ENCODE measurements around the gene AGXT. TPM values are rescaled to one million over a fixed set of nuclear protein-coding genes. Genes with fewer than 3 reads are reported as not detected.

Gene AGXT
- total RNA-seq, 2 experiments from 2014 or later: not detected

- intact Hi-C loops (cut with micrococcal nuclease; ENCODE audit: unreplicated experiment): no loop called here
- no peaks in the 10 kb centered on the region for H4K20me1 ChIP-seq (ENCODE audit: insufficient read depth, low read length)
- DNase-seq (ENCODE audit: low spot score): no peak
- ChIA-PET CTCF (ENCODE audit: unreplicated experiment) (no interaction called here), POLR2A (no interaction called here)
- no peaks in the 10 kb centered on the region for H3K9me3 ChIP-seq (ENCODE audit: low read length)
- H3K4me2 ChIP-seq (ENCODE audit: low read length): no peak overlapping the region
- BruUV-seq (replicated peaks): no TSS peak
- no peaks in the 10 kb centered on the region for H3K36me3 ChIP-seq (ENCODE audit: insufficient read depth, low read length)
- no peak overlapping the region for H3K4me3 ChIP-seq (ENCODE audit: low read depth, low read length, poor library complexity, severe bottlenecking)
- H3K4me1 ChIP-seq (ENCODE audit: insufficient read depth, low read length, poor library complexity, severe bottlenecking): no peaks in the 10 kb centered on the region
- no peak overlapping the region for H3K27ac ChIP-seq (ENCODE audit: low read depth, low read length, poor library complexity, severe bottlenecking)
- no peak overlapping the region for H2AFZ ChIP-seq (ENCODE audit: low read length)
- H3K79me2 ChIP-seq (ENCODE audit: insufficient read depth, low read depth, low read length): no peaks in the 10 kb centered on the region
- TF ChIP-seq CTCF (conservative IDR thresholded peaks at IDR 0.05; ENCODE audit: low read length): no peak
- TF ChIP-seq EZH2phosphoT487 (IDR thresholded peaks at IDR 0.05; ENCODE audit: borderline replicate concordance, low read depth, low read length): no peak
- no peaks in the 10 kb centered on the region for H3K9me2 ChIP-seq (ENCODE audit: insufficient read depth, low read length)
Measured at GRCh38 chr2:240876475-240877251, 8.0 kb downstream of the AGXT start.

- TF ChIP-seq EZH2phosphoT487 (IDR thresholded peaks at IDR 0.05; ENCODE audit: borderline replicate concordance, low read depth, low read length): no peak
- TF ChIP-seq CTCF (conservative IDR thresholded peaks at IDR 0.05; ENCODE audit: low read length): no peak
- no peaks in the 10 kb centered on the region for H3K79me2 ChIP-seq (ENCODE audit: insufficient read depth, low read depth, low read length)
- no peaks in the 10 kb centered on the region for H4K20me1 ChIP-seq (ENCODE audit: insufficient read depth, low read length)
- no peak overlapping the region for H3K27ac ChIP-seq (ENCODE audit: low read depth, low read length, poor library complexity, severe bottlenecking)
- no peaks in the 10 kb centered on the region for H3K36me3 ChIP-seq (ENCODE audit: insufficient read depth, low read length)
- no peak overlapping the region for H3K4me2 ChIP-seq (ENCODE audit: low read length)
- ChIA-PET POLR2A (no interaction called here), CTCF (ENCODE audit: unreplicated experiment) (no interaction called here)
- no TSS peak for BruUV-seq (replicated peaks)
- no peak overlapping the region for H2AFZ ChIP-seq (ENCODE audit: low read length)
- intact Hi-C loops (cut with micrococcal nuclease; ENCODE audit: unreplicated experiment): no loop called here
- no peaks in the 10 kb centered on the region for H3K4me1 ChIP-seq (ENCODE audit: insufficient read depth, low read length, poor library complexity, severe bottlenecking)
- no peaks in the 10 kb centered on the region for H3K9me3 ChIP-seq (ENCODE audit: low read length)
- H3K9me2 ChIP-seq (ENCODE audit: insufficient read depth, low read length): no peaks in the 10 kb centered on the region
- no peak overlapping the region for H3K4me3 ChIP-seq (ENCODE audit: low read depth, low read length, poor library complexity, severe bottlenecking)
- DNase-seq (ENCODE audit: low spot score): no peak
Measured at GRCh38 chr2:240877460-240878340, 9.1 kb downstream of the AGXT start.
